ENCODE results near the gene TBL1X.

TBL1X gene

GRCh38 chrX:9628779-9629493, 164.1 kb downstream of the TBL1X start:
- no peak for DNase-seq (ENCODE audit: low read depth)

GRCh38 chrX:9634551-9634950, 169.7 kb downstream of the TBL1X start:
- DNase-seq (ENCODE audit: low read depth) = no peak

- no peak for DNase-seq (ENCODE audit: low read depth)
Measured at GRCh38 chrX:9635368-9635767, 170.5 kb downstream of the TBL1X start.

GRCh38 chrX:9635803-9636202, 170.9 kb downstream of the TBL1X start:
- no peak for DNase-seq (ENCODE audit: low read depth)

GRCh38 chrX:9638871-9639270, 174.0 kb downstream of the TBL1X start:
- DNase-seq (ENCODE audit: low read depth) = no peak

GRCh38 chrX:9642270-9642995, 177.6 kb downstream of the TBL1X start:
- DNase-seq (ENCODE audit: low read depth) = no peak

- DNase-seq (ENCODE audit: low read depth) = no peak
Measured at GRCh38 chrX:9643807-9644206, 178.9 kb downstream of the TBL1X start.

- no peak for DNase-seq (ENCODE audit: low read depth)
Measured at GRCh38 chrX:9644335-9644734, 179.5 kb downstream of the TBL1X start.

- DNase-seq (ENCODE audit: low read depth) = no peak
Measured at GRCh38 chrX:9646471-9647224, 181.8 kb downstream of the TBL1X start.

GRCh38 chrX:9647431-9647830, 182.6 kb downstream of the TBL1X start:
- DNase-seq (ENCODE audit: low read depth) = no peak

GRCh38 chrX:9650091-9650490, 185.2 kb downstream of the TBL1X start:
- no peak for DNase-seq (ENCODE audit: low read depth)

- no peak for DNase-seq (ENCODE audit: low read depth)
Measured at GRCh38 chrX:9651737-9652136, 186.9 kb downstream of the TBL1X start.

- DNase-seq (ENCODE audit: low read depth) = no peak
Measured at GRCh38 chrX:9654929-9655328, 190.1 kb downstream of the TBL1X start.

GRCh38 chrX:9656277-9656676, 191.4 kb downstream of the TBL1X start:
- DNase-seq (ENCODE audit: low read depth) = no peak

GRCh38 chrX:9656871-9657270, 192.0 kb downstream of the TBL1X start:
- DNase-seq (ENCODE audit: low read depth) = no peak

GRCh38 chrX:9657590-9658256, 192.9 kb downstream of the TBL1X start:
- DNase-seq (ENCODE audit: low read depth) = no peak

- DNase-seq (ENCODE audit: low read depth) = no peak
Measured at GRCh38 chrX:9658409-9658808, 193.6 kb downstream of the TBL1X start.

GRCh38 chrX:9659571-9660195, 194.8 kb downstream of the TBL1X start:
- DNase-seq (ENCODE audit: low read depth) = no peak

- DNase-seq (ENCODE audit: low read depth) = no peak
Measured at GRCh38 chrX:9662148-9662547, 197.3 kb downstream of the TBL1X start.

GRCh38 chrX:9663216-9663615, 198.4 kb downstream of the TBL1X start:
- DNase-seq (ENCODE audit: low read depth) = no peak

GRCh38 chrX:9664224-9664623, 199.4 kb downstream of the TBL1X start:
- no peak for DNase-seq (ENCODE audit: low read depth)

GRCh38 chrX:9665113-9665512, 200.3 kb downstream of the TBL1X start:
- DNase-seq (ENCODE audit: low read depth) = no peak
